ENCODE results near the gene EXOSC3. TPM values are rescaled to one million over a fixed set of nuclear protein-coding genes. Genes with fewer than 3 reads are reported as not detected.
A peak's percentile ranks its signal among the peaks of the same experiment; 100 is the strongest.

Gene EXOSC3
- total RNA-seq, 2 donors from 2014 or later, result 66.7 to 67.6 TPM

- peak overlapping the region; percentile 49 for H3K27ac Mint-ChIP-seq
- peaks cover 9% of the 10 kb centered on the region for H3K9me3 Mint-ChIP-seq
- Histone ChIP-seq H3K4me3 (ENCODE audit: low read length) (no peak overlapping the region), H3K4me1 (ENCODE audit: control insufficient read depth, insufficient read depth, low read length) (peaks cover 13% of the 10 kb centered on the region), H3K27ac (ENCODE audit: low read depth, low read length) (no peak overlapping the region), H3K36me3 (ENCODE audit: control insufficient read depth, insufficient read depth, low read length) (no peaks in the 10 kb centered on the region), H3K9me3 (ENCODE audit: control insufficient read depth, low read length) (peaks cover 7% of the 10 kb centered on the region), H3K27me3 (ENCODE audit: control insufficient read depth, insufficient read depth, low read length, poor library complexity, severe bottlenecking) (no peaks in the 10 kb centered on the region), H3K9ac (ENCODE audit: extremely low read depth, low read length, poor library complexity, severe bottlenecking) (no peak overlapping the region)
- peak; percentile 77 for DNase-seq
- no peaks in the 10 kb centered on the region for H3K27me3 Mint-ChIP-seq (ENCODE audit: insufficient read depth)
- 63 to 76% methylated on average over 4 to 6 of the region's 6 CpGs for WGBS, 2 experiments (ENCODE audit: insufficient coverage in 1 of 2, insufficient read length in 1 of 2)
- H3K4me1 Mint-ChIP-seq, result peaks cover 51% of the 10 kb centered on the region
- H3K36me3 Mint-ChIP-seq (ENCODE audit: low read depth), result no peaks in the 10 kb centered on the region
- no peak overlapping the region for H3K4me3 Mint-ChIP-seq
- no peak for TF ChIP-seq CTCF (conservative IDR thresholded peaks at IDR 0.05)
Observed at GRCh38 chr9:37751186-37751585, 33.7 kb downstream of the EXOSC3 start.

GRCh38 chr9:37749129-37749528 is 35.7 kb downstream of the EXOSC3 start:
- H3K9me3 ChIP-seq (ENCODE audit: control insufficient read depth, low read length), result peaks cover 7% of the 10 kb centered on the region
- Mint-ChIP-seq H3K4me1 (peaks cover 37% of the 10 kb centered on the region), H3K36me3 (ENCODE audit: low read depth) (no peaks in the 10 kb centered on the region), H3K27me3 (ENCODE audit: insufficient read depth) (peaks cover 3% of the 10 kb centered on the region), H3K27ac (no peak overlapping the region), H3K4me3 (no peak overlapping the region), H3K9me3 (peaks cover 9% of the 10 kb centered on the region)
- H3K27me3 ChIP-seq (ENCODE audit: control insufficient read depth, insufficient read depth, low read length, poor library complexity, severe bottlenecking), result no peaks in the 10 kb centered on the region
- TF ChIP-seq CTCF (conservative IDR thresholded peaks at IDR 0.05), result no peak
- DNase-seq, result peak; percentile 59
- WGBS, 2 experiments (ENCODE audit: insufficient coverage in 1 of 2, insufficient read length in 1 of 2), result 51 to 54% methylated on average over 4 to 5 of the region's 5 CpGs
- no peak overlapping the region for H3K9ac ChIP-seq (ENCODE audit: extremely low read depth, low read length, poor library complexity, severe bottlenecking)
- no peaks in the 10 kb centered on the region for H3K36me3 ChIP-seq (ENCODE audit: control insufficient read depth, insufficient read depth, low read length)
- no peak overlapping the region for H3K27ac ChIP-seq (ENCODE audit: low read depth, low read length)
- no peak overlapping the region for H3K4me3 ChIP-seq (ENCODE audit: low read length)
- H3K4me1 ChIP-seq (ENCODE audit: control insufficient read depth, insufficient read depth, low read length), result peaks cover 5% of the 10 kb centered on the region

- TF ChIP-seq CTCF (conservative IDR thresholded peaks at IDR 0.05), result peak; percentile 92
- H3K4me3 Mint-ChIP-seq, result no peak overlapping the region
- peaks cover under 1% of the 10 kb centered on the region for H3K9me3 Mint-ChIP-seq
- peaks cover 35% of the 10 kb centered on the region for H3K4me1 Mint-ChIP-seq
- Histone ChIP-seq H3K9ac (ENCODE audit: extremely low read depth, low read length, poor library complexity, severe bottlenecking) (no peak overlapping the region), H3K4me1 (ENCODE audit: control insufficient read depth, insufficient read depth, low read length) (peaks cover 5% of the 10 kb centered on the region), H3K4me3 (ENCODE audit: low read length) (no peak overlapping the region), H3K36me3 (ENCODE audit: control insufficient read depth, insufficient read depth, low read length) (no peaks in the 10 kb centered on the region), H3K27ac (ENCODE audit: low read depth, low read length) (no peak overlapping the region), H3K27me3 (ENCODE audit: control insufficient read depth, insufficient read depth, low read length, poor library complexity, severe bottlenecking) (no peaks in the 10 kb centered on the region), H3K9me3 (ENCODE audit: control insufficient read depth, low read length) (no peaks in the 10 kb centered on the region)
- 34 to 70% methylated on average over 2 to 3 of the region's 3 CpGs for WGBS, 2 experiments (ENCODE audit: insufficient coverage in 1 of 2, insufficient read length in 1 of 2)
- peaks cover 3% of the 10 kb centered on the region for H3K27me3 Mint-ChIP-seq (ENCODE audit: insufficient read depth)
- peak; percentile 88 for DNase-seq
- no peaks in the 10 kb centered on the region for H3K36me3 Mint-ChIP-seq (ENCODE audit: low read depth)
- H3K27ac Mint-ChIP-seq, result no peak overlapping the region
Observed at GRCh38 chr9:37747271-37747753, 37.6 kb downstream of the EXOSC3 start.

Data from endodermal cell (in vitro differentiated cells).